Ovary (tissue), 3 donors: ENCODE results near the gene LIMS1.

Experiments
- EP300 ChIP-seq: sonication (generic); formaldehyde crosslinking; IDR thresholded peaks from one replicate; pipeline ENCODE4 v1.6.1; 2017; ENCODE audit warnings: antibody characterized with exemption
- POLR2A ChIP-seq: fragments of 450-650 bp; IDR thresholded peaks from one replicate; pipeline ENCODE4 v1.6.1; 2017; ENCODE audit warnings: antibody characterized with exemption, mild to moderate bottlenecking, moderate library complexity
- TF ChIP-seq, protein P1 (sequence below), 3 donors: fragments of 450-650 bp in 2 of 3; fragments of 200-600 bp in 1 of 3; IDR thresholded peaks; one replicate each; pipeline versions ENCODE4 v1.5.1 to v1.8.0; 2016 to 2022; ENCODE audit warnings: antibody characterized with exemption in 3 of 3, mild to moderate bottlenecking in 1 of 3
- donor health status: DM: no; HTN: no; CAD: no.

DNA sequence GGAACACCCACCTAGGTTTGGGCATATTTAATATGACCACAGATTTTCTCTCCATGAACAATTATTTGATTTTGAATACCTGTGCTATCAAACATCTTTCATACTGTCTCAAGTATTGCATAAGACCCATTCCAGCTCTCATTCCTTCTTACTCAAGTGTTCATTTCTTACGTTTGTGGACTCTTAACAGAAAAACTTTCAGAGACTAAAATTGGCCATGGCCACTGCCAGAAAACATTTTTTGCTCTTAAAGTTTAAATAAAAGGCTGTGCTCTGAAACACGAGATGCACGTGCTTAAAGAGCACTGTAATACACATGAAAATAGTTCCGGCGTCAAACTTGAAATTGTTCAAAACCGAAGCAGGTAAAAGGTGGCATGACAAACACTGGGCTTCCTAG is 89.3 kb downstream of the LIMS1 start:
- TF ChIP-seq, protein P1, sequence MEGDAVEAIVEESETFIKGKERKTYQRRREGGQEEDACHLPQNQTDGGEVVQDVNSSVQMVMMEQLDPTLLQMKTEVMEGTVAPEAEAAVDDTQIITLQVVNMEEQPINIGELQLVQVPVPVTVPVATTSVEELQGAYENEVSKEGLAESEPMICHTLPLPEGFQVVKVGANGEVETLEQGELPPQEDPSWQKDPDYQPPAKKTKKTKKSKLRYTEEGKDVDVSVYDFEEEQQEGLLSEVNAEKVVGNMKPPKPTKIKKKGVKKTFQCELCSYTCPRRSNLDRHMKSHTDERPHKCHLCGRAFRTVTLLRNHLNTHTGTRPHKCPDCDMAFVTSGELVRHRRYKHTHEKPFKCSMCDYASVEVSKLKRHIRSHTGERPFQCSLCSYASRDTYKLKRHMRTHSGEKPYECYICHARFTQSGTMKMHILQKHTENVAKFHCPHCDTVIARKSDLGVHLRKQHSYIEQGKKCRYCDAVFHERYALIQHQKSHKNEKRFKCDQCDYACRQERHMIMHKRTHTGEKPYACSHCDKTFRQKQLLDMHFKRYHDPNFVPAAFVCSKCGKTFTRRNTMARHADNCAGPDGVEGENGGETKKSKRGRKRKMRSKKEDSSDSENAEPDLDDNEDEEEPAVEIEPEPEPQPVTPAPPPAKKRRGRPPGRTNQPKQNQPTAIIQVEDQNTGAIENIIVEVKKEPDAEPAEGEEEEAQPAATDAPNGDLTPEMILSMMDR (IDR thresholded peaks at IDR 0.05), result no peak
- TF ChIP-seq POLR2A, result no peak
- no peak for TF ChIP-seq EP300
